KMS-11 (cell line): Measurements from ENCODE around the gene SMC2.

Experiments used
- H2AFZ ChIP-seq: fragments of 200-600 bp; sonication (generic); 2 replicates; pipeline ENCODE4 v1.6.1; 2016; ENCODE audit warnings: antibody characterized with exemption, mixed run types, low read depth
- H3K27ac ChIP-seq: fragments of 200-600 bp; sonication (generic); 2 replicates; pipeline ENCODE4 v1.6.1; 2016; ENCODE audit warnings: mild to moderate bottlenecking, mixed run types
- H3K27me3 ChIP-seq: fragments of 200-600 bp; sonication (generic); 2 replicates; pipeline ENCODE4 v1.6.1; 2017; ENCODE audit warnings: mild to moderate bottlenecking, low read depth, mixed run types, moderate library complexity; ENCODE audit not compliant: insufficient read depth
- H3K36me3 ChIP-seq: fragments of 200-600 bp; sonication (generic); 2 replicates; pipeline ENCODE4 v1.6.1; 2017; ENCODE audit warnings: mild to moderate bottlenecking, mixed run types; ENCODE audit not compliant: insufficient read depth
- H3K4me1 ChIP-seq: fragments of 200-600 bp; sonication (generic); 2 replicates; pipeline ENCODE4 v1.6.1; 2016; ENCODE audit warnings: mild to moderate bottlenecking, low read depth, mixed run types; ENCODE audit not compliant: poor library complexity, severe bottlenecking
- H3K4me2 ChIP-seq: fragments of 200-600 bp; sonication (generic); 2 replicates; pipeline ENCODE4 v1.7.0; 2016; ENCODE audit warnings: mild to moderate bottlenecking, mixed run types
- H3K4me3 ChIP-seq: fragments of 200-600 bp; sonication (generic); IDR thresholded peaks from 2 replicates; pipeline ENCODE4 v1.6.1; 2017; ENCODE audit warnings: low read depth, low read length, mixed read lengths; ENCODE audit not compliant: insufficient read depth
- H3K79me2 ChIP-seq: fragments of 200-600 bp; sonication (generic); 2 replicates; pipeline ENCODE4 v1.6.1; 2016; ENCODE audit warnings: low read depth, mixed run types; ENCODE audit not compliant: insufficient read depth
- H3K9ac ChIP-seq: fragments of 200-600 bp; sonication (generic); 2 replicates; pipeline ENCODE4 v1.6.1; 2016; ENCODE audit warnings: mild to moderate bottlenecking, mixed run types
- H4K20me1 ChIP-seq: fragments of 200-600 bp; sonication (generic); 2 replicates; pipeline ENCODE4 v1.6.1; 2016; ENCODE audit warnings: mild to moderate bottlenecking, mixed run types; ENCODE audit not compliant: insufficient read depth
- TF ChIP-seq, protein P1 (sequence below): fragments of 200-600 bp; sonication (generic); conservative IDR thresholded peaks from 2 replicates; pipeline ENCODE4 v1.6.1; 2017; ENCODE audit warnings: low read depth, mild to moderate bottlenecking, antibody characterized with exemption, low read length, moderate library complexity, mixed read lengths

SMC2 gene

DNA sequence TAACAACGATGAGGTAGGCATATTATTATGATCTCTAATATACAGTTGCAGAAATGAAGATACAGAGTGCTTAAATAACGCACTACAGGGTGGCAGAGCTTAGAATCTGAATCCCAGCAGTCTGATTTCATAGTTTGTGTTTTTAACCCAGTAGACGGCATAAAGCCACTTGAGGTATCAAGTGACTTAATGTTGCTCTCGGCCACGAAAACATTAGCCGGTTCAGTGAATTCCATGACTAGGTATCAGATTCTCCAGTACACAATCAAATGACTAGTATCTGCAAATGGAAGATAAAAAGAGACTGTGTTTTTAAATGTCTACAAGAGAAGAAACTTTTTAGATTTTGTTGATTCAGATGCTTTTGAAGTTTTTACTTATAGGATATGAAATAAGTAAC is 24.8 kb downstream of the SMC2 start:
- no peak overlapping the region for H2AFZ ChIP-seq
- H3K27ac ChIP-seq, result no peak overlapping the region
- no peak overlapping the region for H3K4me2 ChIP-seq
- H4K20me1 ChIP-seq, result no peaks in the 10 kb centered on the region; the same call in 1 of the 2 replicates
- H3K4me1 ChIP-seq, result peaks cover 9% of the 10 kb centered on the region
- H3K27me3 ChIP-seq, result no peaks in the 10 kb centered on the region
- no peak overlapping the region for H3K9ac ChIP-seq
- TF ChIP-seq, protein P1, sequence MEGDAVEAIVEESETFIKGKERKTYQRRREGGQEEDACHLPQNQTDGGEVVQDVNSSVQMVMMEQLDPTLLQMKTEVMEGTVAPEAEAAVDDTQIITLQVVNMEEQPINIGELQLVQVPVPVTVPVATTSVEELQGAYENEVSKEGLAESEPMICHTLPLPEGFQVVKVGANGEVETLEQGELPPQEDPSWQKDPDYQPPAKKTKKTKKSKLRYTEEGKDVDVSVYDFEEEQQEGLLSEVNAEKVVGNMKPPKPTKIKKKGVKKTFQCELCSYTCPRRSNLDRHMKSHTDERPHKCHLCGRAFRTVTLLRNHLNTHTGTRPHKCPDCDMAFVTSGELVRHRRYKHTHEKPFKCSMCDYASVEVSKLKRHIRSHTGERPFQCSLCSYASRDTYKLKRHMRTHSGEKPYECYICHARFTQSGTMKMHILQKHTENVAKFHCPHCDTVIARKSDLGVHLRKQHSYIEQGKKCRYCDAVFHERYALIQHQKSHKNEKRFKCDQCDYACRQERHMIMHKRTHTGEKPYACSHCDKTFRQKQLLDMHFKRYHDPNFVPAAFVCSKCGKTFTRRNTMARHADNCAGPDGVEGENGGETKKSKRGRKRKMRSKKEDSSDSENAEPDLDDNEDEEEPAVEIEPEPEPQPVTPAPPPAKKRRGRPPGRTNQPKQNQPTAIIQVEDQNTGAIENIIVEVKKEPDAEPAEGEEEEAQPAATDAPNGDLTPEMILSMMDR, result no peak
- H3K4me3 ChIP-seq, result no peak overlapping the region
- peaks cover 1% of the 10 kb centered on the region; the same call in 1 of the 2 replicates for H3K36me3 ChIP-seq
- H3K79me2 ChIP-seq, result no peaks in the 10 kb centered on the region

- H3K4me2 ChIP-seq, result no peak overlapping the region
- no peak overlapping the region for H3K9ac ChIP-seq
- H3K79me2 ChIP-seq, result no peaks in the 10 kb centered on the region
- H3K4me3 ChIP-seq, result no peak overlapping the region
- H3K4me1 ChIP-seq, result no peaks in the 10 kb centered on the region
- H2AFZ ChIP-seq, result no peak overlapping the region
- no peaks in the 10 kb centered on the region; the same call in 1 of the 2 replicates for H4K20me1 ChIP-seq
- TF ChIP-seq, protein P1, result no peak
- no peaks in the 10 kb centered on the region for H3K27me3 ChIP-seq
- H3K36me3 ChIP-seq, result peaks cover 7% of the 10 kb centered on the region; the same call in 1 of the 2 replicates
- no peak overlapping the region for H3K27ac ChIP-seq
Measured at GRCh38 chr9:104121022-104121421, 26.9 kb downstream of the SMC2 start.

DNA sequence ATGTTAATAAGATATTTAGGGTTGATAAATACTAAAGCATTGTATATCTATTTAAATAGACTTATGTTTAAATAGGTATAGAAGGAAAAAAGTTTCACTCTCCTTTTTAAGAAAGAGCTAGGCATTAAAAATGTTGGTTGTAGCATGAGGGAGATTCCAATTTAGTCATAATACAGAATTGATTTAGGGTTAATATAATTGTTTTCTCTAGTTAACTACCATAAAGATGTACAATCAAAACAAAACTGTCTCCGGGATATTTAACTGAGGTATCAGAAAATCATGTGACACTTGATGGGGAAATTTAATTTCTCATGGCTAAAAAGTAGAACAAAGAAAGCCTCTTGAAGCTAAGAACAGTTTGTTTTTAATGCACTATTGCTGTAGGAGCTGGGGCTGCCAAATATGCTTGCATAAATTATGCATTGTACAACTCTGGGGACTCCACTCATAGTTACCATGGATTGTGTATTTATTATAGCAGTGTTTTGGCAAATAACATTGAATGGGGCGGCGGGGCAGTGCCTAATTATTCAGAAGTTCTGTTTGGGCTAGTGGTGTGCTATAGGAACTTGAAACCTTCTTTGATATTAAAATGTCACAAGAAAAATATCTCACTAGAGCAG is 44.2 kb downstream of the SMC2 start:
- TF ChIP-seq, protein P1, result no peak
- Histone ChIP-seq H3K79me2 (no peaks in the 10 kb centered on the region), H3K36me3 (peaks cover 18% of the 10 kb centered on the region), H3K27ac (no peak overlapping the region), H3K4me3 (no peak overlapping the region), H3K9ac (no peak overlapping the region), H4K20me1 (no peaks in the 10 kb centered on the region), H3K4me1 (no peaks in the 10 kb centered on the region), H3K27me3 (no peaks in the 10 kb centered on the region), H3K4me2 (no peak overlapping the region), H2AFZ (no peak overlapping the region)

GRCh38 chr9:104142799-104143549 is 48.9 kb downstream of the SMC2 start:
- H2AFZ ChIP-seq, result no peak overlapping the region

More at GRCh38 chr9:104142799-104143549, 48.9 kb downstream of the SMC2 start:
- H3K79me2 ChIP-seq, result no peaks in the 10 kb centered on the region
- no peak overlapping the region for H3K9ac ChIP-seq
- peaks cover 5% of the 10 kb centered on the region; the same call in 1 of the 2 replicates for H3K36me3 ChIP-seq
- H3K27ac ChIP-seq, result no peak overlapping the region
- no peak overlapping the region for H3K4me2 ChIP-seq
- H3K27me3 ChIP-seq, result no peaks in the 10 kb centered on the region
- H3K4me3 ChIP-seq, result no peak overlapping the region
- H3K4me1 ChIP-seq, result no peaks in the 10 kb centered on the region
- TF ChIP-seq, protein P1, result no peak
- no peaks in the 10 kb centered on the region for H4K20me1 ChIP-seq
